Astrocyte of the cerebellum (primary cell): ENCODE results near the gene CRIP1.
A peak's percentile ranks its signal among the peaks of the same experiment; 100 is the strongest.

ENCODE experiments used
- DNase-seq: peaks from one replicate; pipeline ENCODE4 v3.0.0-alpha.2; 2011; ENCODE audit warnings: low read depth
- H3K4me3 ChIP-seq: 2 replicates; pipeline ENCODE4 v1.5.1; 2011; ENCODE audit warnings: mild to moderate bottlenecking, low read depth, low read length, moderate library complexity
- CTCF ChIP-seq: IDR thresholded peaks from 2 replicates; pipeline ENCODE4 v1.5.1; 2012; ENCODE audit warnings: low read length, low read depth, moderate library complexity, mild to moderate bottlenecking; ENCODE audit errors: missing control alignments
- in situ Hi-C: cut with HindIII; loops from 2 replicates; pipeline ENCODE4 v1.10.0; 2017; ENCODE audit warnings: low sequenced_read_pairs

CRIP1 gene

GRCh38 chr14:105477660-105478397 is 8.9 kb upstream of the CRIP1 start:
- DNase-seq, result no peak
- H3K4me3 ChIP-seq, result no peak overlapping the region
- TF ChIP-seq CTCF, result no peak
- in situ Hi-C loops, result no loop called here

- in situ Hi-C loops, result no loop called here
- H3K4me3 ChIP-seq, result no peak overlapping the region
- no peak for TF ChIP-seq CTCF
- DNase-seq, result no peak
These were observed 8.1 kb upstream of the CRIP1 start for GRCh38 chr14:105478398-105479251.

GRCh38 chr14:105479431-105480158 is 7.1 kb upstream of the CRIP1 start:
- no peak for TF ChIP-seq CTCF
- H3K4me3 ChIP-seq, result no peak overlapping the region
- DNase-seq, result no peak
- in situ Hi-C loops, result no loop called here

- no peak for DNase-seq
- in situ Hi-C loops, result no loop called here
- H3K4me3 ChIP-seq, result no peak overlapping the region
- TF ChIP-seq CTCF, result no peak
These were observed 6.4 kb upstream of the CRIP1 start for GRCh38 chr14:105480199-105480746.

- peak; percentile 97 for TF ChIP-seq CTCF
- DNase-seq, result peak; percentile 65
- H3K4me3 ChIP-seq, result peak overlapping the region; percentile 31
- in situ Hi-C loops, result no loop called here
These were observed 5.6 kb upstream of the CRIP1 start for GRCh38 chr14:105480807-105481801.
